ENCODE measurements around the gene SVEP1. TPM values are rescaled to one million over a fixed set of nuclear protein-coding genes. Genes with fewer than 3 reads are reported as not detected.

Gene SVEP1
- total and polyA plus RNA-seq, 2 of the 13 experiments (the other 11 are each of a cell fraction or from before 2014, with no cell fraction given): not detected

- intact Hi-C loops (cut with micrococcal nuclease; ENCODE audit: unreplicated experiment): no loop called here
- Histone ChIP-seq H3K4me3 (replicated peaks in 1 of 3; ENCODE audit: insufficient read depth in 1 of 3, low read depth in 2 of 3, low read length in 3 of 3) (no peak overlapping the region), H4K20me1 (ENCODE audit: insufficient read depth, low read length) (no peaks in the 10 kb centered on the region), H3K27ac (ENCODE audit: extremely low read length, insufficient read depth, low read length) (no peak overlapping the region), H3K9me3 (ENCODE audit: low read length) (no peaks in the 10 kb centered on the region), H3K4me1 (ENCODE audit: insufficient read depth, low read length) (no peaks in the 10 kb centered on the region), H3K36me3 (replicated peaks in 1 of 2; ENCODE audit: control insufficient read depth in 1 of 2, insufficient read depth in 2 of 2, low read length in 2 of 2) (no peaks in the 10 kb centered on the region), H3K9ac (ENCODE audit: insufficient read depth, low read depth, low read length) (no peak overlapping the region), H3K79me2 (ENCODE audit: insufficient read depth, low read length) (no peaks in the 10 kb centered on the region), H3K27me3 (ENCODE audit: control insufficient read depth in 1 of 2, insufficient read depth in 2 of 2, low read length in 2 of 2) (no peaks in the 10 kb centered on the region; a peak in 2 of 5 replicates), H2AFZ (ENCODE audit: low read length) (no peak overlapping the region), H3K4me2 (ENCODE audit: low read depth, low read length) (no peak overlapping the region)
- ATAC-seq: no peak
- WGBS (ENCODE audit: low lambda C conversion rate): under 1% methylated on average over 6 of the region's 6 CpGs
- no peak for TF ChIP-seq HES4 (CRISPR knock-in tag; IDR thresholded peaks at IDR 0.05; ENCODE audit: borderline replicate concordance)
- ChIA-PET CTCF (ENCODE audit: low intra/inter-chr PET ratio, low total read pairs) (no interaction called here), POLR2A (no interaction called here)
- FAIRE-seq: no peak
- BruUV-seq (replicated peaks): no TSS peak
- DNase-seq (ENCODE audit: low spot score): no peak
- in situ Hi-C loops (cut with HindIII; ENCODE audit: extremely low pct_ligation_motif_present, low pct_unique_long_range_greater_than_20kb): no loop called here
These were observed 107.4 kb downstream of the SVEP1 start for GRCh38 chr9:110472111-110472510.

GRCh38 chr9:110468950-110469349 is 110.6 kb downstream of the SVEP1 start:
- Histone ChIP-seq H3K9ac (ENCODE audit: insufficient read depth, low read depth, low read length) (no peak overlapping the region), H4K20me1 (ENCODE audit: insufficient read depth, low read length) (no peaks in the 10 kb centered on the region), H3K4me2 (ENCODE audit: low read depth, low read length) (no peak overlapping the region), H3K79me2 (ENCODE audit: insufficient read depth, low read length) (no peaks in the 10 kb centered on the region), H3K27ac (ENCODE audit: extremely low read length, insufficient read depth, low read length) (no peak overlapping the region), H3K4me1 (ENCODE audit: insufficient read depth, low read length) (no peaks in the 10 kb centered on the region), H3K27me3 (ENCODE audit: control insufficient read depth in 1 of 2, insufficient read depth in 2 of 2, low read length in 2 of 2) (no peaks in the 10 kb centered on the region; a peak in 2 of 5 replicates), H3K9me3 (ENCODE audit: low read length) (no peaks in the 10 kb centered on the region), H2AFZ (ENCODE audit: low read length) (no peak overlapping the region), H3K4me3 (replicated peaks in 1 of 3; ENCODE audit: insufficient read depth in 1 of 3, low read depth in 2 of 3, low read length in 3 of 3) (no peak overlapping the region), H3K36me3 (replicated peaks in 1 of 2; ENCODE audit: control insufficient read depth in 1 of 2, insufficient read depth in 2 of 2, low read length in 2 of 2) (no peaks in the 10 kb centered on the region)
- intact Hi-C loops (cut with micrococcal nuclease; ENCODE audit: unreplicated experiment) (no loop called here), in situ Hi-C loops (cut with HindIII; ENCODE audit: extremely low pct_ligation_motif_present, low pct_unique_long_range_greater_than_20kb) (no loop called here)
- ATAC-seq: no peak
- under 1% methylated on average over 5 of the region's 5 CpGs for WGBS (ENCODE audit: low lambda C conversion rate)
- POLR2A ChIA-PET: no interaction called here
- no TSS peak for BruUV-seq (replicated peaks)
- CTCF ChIA-PET (ENCODE audit: low intra/inter-chr PET ratio, low total read pairs): no interaction called here
- no peak for DNase-seq (ENCODE audit: low spot score)
- no peak for FAIRE-seq
- TF ChIP-seq, protein P1, sequence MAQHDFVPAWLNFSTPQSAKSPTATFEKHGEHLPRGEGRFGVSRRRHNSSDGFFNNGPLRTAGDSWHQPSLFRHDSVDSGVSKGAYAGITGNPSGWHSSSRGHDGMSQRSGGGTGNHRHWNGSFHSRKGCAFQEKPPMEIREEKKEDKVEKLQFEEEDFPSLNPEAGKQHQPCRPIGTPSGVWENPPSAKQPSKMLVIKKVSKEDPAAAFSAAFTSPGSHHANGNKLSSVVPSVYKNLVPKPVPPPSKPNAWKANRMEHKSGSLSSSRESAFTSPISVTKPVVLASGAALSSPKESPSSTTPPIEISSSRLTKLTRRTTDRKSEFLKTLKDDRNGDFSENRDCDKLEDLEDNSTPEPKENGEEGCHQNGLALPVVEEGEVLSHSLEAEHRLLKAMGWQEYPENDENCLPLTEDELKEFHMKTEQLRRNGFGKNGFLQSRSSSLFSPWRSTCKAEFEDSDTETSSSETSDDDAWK (CRISPR knock-in tag; IDR thresholded peaks at IDR 0.05): no peak
- TF ChIP-seq EEA1 (CRISPR knock-in tag; IDR thresholded peaks at IDR 0.05; ENCODE audit: borderline replicate concordance) (no peak), NR2C2 (CRISPR knock-in tag; IDR thresholded peaks at IDR 0.05; ENCODE audit: borderline replicate concordance) (no peak), SMAD9 (CRISPR knock-in tag; IDR thresholded peaks at IDR 0.05) (no peak), POGZ (CRISPR knock-in tag; IDR thresholded peaks at IDR 0.05) (no peak)
- TF ChIP-seq, protein P2, sequence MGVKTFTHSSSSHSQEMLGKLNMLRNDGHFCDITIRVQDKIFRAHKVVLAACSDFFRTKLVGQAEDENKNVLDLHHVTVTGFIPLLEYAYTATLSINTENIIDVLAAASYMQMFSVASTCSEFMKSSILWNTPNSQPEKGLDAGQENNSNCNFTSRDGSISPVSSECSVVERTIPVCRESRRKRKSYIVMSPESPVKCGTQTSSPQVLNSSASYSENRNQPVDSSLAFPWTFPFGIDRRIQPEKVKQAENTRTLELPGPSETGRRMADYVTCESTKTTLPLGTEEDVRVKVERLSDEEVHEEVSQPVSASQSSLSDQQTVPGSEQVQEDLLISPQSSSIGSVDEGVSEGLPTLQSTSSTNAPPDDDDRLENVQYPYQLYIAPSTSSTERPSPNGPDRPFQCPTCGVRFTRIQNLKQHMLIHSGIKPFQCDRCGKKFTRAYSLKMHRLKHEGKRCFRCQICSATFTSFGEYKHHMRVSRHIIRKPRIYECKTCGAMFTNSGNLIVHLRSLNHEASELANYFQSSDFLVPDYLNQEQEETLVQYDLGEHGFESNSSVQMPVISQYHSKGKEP (CRISPR knock-in tag; IDR thresholded peaks at IDR 0.05): no peak
- TF ChIP-seq, protein P3, sequence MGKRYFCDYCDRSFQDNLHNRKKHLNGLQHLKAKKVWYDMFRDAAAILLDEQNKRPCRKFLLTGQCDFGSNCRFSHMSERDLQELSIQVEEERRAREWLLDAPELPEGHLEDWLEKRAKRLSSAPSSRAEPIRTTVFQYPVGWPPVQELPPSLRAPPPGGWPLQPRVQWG (CRISPR knock-in tag; IDR thresholded peaks at IDR 0.05; ENCODE audit: borderline replicate concordance, low read depth): no peak

Measured in HepG2 (cell line).